ENCODE results near the gene MMP28.

- TF ChIP-seq CTCF (IDR thresholded peaks at IDR 0.05) (no peak), POLR2A (IDR thresholded peaks at IDR 0.05) (no peak)
Observed at GRCh38 chr17:35841505-35841904, 46.1 kb upstream of the MMP28 start.
